ENCODE measurements around the gene FLT4. TPM values are rescaled to one million over a fixed set of nuclear protein-coding genes. Genes with fewer than 3 reads are reported as not detected.

FLT4 gene
- total and polyA plus RNA-seq, 9 donors: 3.3 to 18.5 (median 7.0) TPM

GRCh38 chr5:180594311-180595045, 54.9 kb downstream of the FLT4 start:
- 71 to 79% (median 76%) methylated on average over 16 to 17 of the region's 17 CpGs for WGBS, 3 donors
- intact Hi-C loops (cut with DNase I): no loop called here
- no peak overlapping the region for H3K4me3 ChIP-seq
- H3K36me3 ChIP-seq: no peaks in the 10 kb centered on the region
- TF ChIP-seq EP300 (IDR thresholded peaks at IDR 0.05) (no peak), CTCF (IDR thresholded peaks at IDR 0.05) (no peak), POLR2A (IDR thresholded peaks at IDR 0.05) (no peak)
- H3K27me3 ChIP-seq: no peaks in the 10 kb centered on the region
- H3K4me1 ChIP-seq (ENCODE audit: insufficient read depth): no peaks in the 10 kb centered on the region
- H3K27ac ChIP-seq: no peak overlapping the region
- H3K9me3 ChIP-seq: no peaks in the 10 kb centered on the region
- no peak for DNase-seq

GRCh38 chr5:180593446-180594206, 55.8 kb downstream of the FLT4 start:
- WGBS, 3 donors: 89% methylated on average over 19 of the region's 19 CpGs
- no peaks in the 10 kb centered on the region for H3K27me3 ChIP-seq

GRCh38 chr5:180592176-180592575, 57.2 kb downstream of the FLT4 start:
- TF ChIP-seq POLR2A (IDR thresholded peaks at IDR 0.05): no peak
- no peak for TF ChIP-seq EP300 (IDR thresholded peaks at IDR 0.05)
- no peaks in the 10 kb centered on the region for H3K27me3 ChIP-seq
- H3K36me3 ChIP-seq: no peaks in the 10 kb centered on the region
- H3K4me1 ChIP-seq (ENCODE audit: insufficient read depth): no peaks in the 10 kb centered on the region
- no peak for DNase-seq
- intact Hi-C loops (cut with DNase I): no loop called here
- H3K9me3 ChIP-seq: no peaks in the 10 kb centered on the region
- WGBS, 3 donors: 71 to 81% (median 77%) methylated on average over 10 of the region's 10 CpGs
- no peak overlapping the region for H3K27ac ChIP-seq
- H3K4me3 ChIP-seq: no peak overlapping the region

More at GRCh38 chr5:180593446-180594206, 55.8 kb downstream of the FLT4 start:
- intact Hi-C loops (cut with DNase I): no loop called here
- Histone ChIP-seq H3K36me3 (no peaks in the 10 kb centered on the region), H3K9me3 (no peaks in the 10 kb centered on the region), H3K4me3 (no peak overlapping the region), H3K27ac (no peak overlapping the region), H3K4me1 (ENCODE audit: insufficient read depth) (no peaks in the 10 kb centered on the region)
- DNase-seq: no peak
- no peak for TF ChIP-seq POLR2A (IDR thresholded peaks at IDR 0.05)
- no peak for TF ChIP-seq EP300 (IDR thresholded peaks at IDR 0.05)
- TF ChIP-seq CTCF (IDR thresholded peaks at IDR 0.05): no peak

- H3K4me1 ChIP-seq (ENCODE audit: insufficient read depth): no peaks in the 10 kb centered on the region
- H3K36me3 ChIP-seq: no peaks in the 10 kb centered on the region
- no peaks in the 10 kb centered on the region for H3K9me3 ChIP-seq
- intact Hi-C loops (cut with DNase I): no loop called here
- H3K27ac ChIP-seq: no peak within 1 kb of the TSS
- DNase-seq: no peak
- no peak within 1 kb of the TSS for H3K4me3 ChIP-seq
- no peaks in the 10 kb centered on the region for H3K27me3 ChIP-seq
- TF ChIP-seq EP300 (IDR thresholded peaks at IDR 0.05): no peak
- TF ChIP-seq POLR2A (IDR thresholded peaks at IDR 0.05): no peak
- TF ChIP-seq CTCF (IDR thresholded peaks at IDR 0.05): no peak
- 3 to 7% (median 5%) methylated on average over 36 to 60 of the region's 60 CpGs for WGBS, 3 donors
Observed at GRCh38 chr5:180591311-180591887, 58.0 kb downstream of the FLT4 start, which contains the start of gene SCGB3A1. Gene SCGB3A1, minus strand, starts transcription at chr5:180591499. Its CDS starts 37 bp downstream, at chr5:180591462.

Measured in ovary (tissue), 9 donors.